Measurements from ENCODE around the gene MISP. TPM values are rescaled to one million over a fixed set of nuclear protein-coding genes. Genes with fewer than 3 reads are reported as not detected.
A peak's percentile ranks its signal among the peaks of the same experiment; 100 is the strongest.

Gene MISP
- total RNA-seq, 1 experiment from 2014 or later = 0.70 TPM

DNA sequence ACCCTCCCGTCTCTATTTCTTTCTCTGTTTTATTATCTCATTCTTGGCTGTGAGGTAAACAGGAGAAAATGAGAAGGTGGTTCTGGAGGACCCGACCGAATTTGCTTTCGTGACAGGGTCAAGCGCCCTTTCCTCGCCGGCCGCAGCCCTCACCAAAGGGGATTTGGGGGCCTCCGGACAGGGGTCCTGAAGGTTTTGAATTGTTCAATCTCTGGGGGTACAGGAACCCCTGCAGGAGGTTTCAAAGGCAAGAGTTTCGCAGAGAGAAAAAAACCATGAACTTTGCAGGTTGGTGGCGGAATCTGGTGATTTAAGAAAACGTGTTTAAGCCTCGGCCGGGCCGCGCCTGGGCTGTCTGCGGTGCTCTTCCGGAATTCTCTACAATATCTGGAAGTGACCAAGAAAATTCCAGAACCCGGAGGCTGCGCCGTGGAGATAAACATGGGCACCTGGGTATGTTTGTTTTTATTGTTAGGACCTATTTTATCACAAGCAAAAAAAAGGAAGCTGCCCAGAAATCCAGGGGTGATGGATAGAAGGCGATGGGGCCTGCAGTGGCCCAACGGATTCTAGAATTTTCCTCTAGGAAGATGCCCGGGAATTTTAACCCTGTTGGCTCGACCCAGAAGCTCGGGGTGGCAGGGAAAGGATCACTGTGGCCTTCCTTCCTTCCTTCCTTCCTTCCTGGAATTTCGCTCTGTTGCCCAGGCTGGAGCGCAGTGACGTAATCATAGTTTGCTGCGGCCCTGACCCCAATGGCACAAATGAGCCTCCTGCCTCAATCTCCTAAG is 32.2 kb downstream of the MISP start:
- H3K4me3 Mint-ChIP-seq = peak overlapping the region; percentile 55
- DNase-seq (ENCODE audit: low spot score) = no peak
- H3K27me3 Mint-ChIP-seq (ENCODE audit: low read depth) = no peaks in the 10 kb centered on the region
- H3K36me3 Mint-ChIP-seq = no peaks in the 10 kb centered on the region
- no peaks in the 10 kb centered on the region for H3K9me3 Mint-ChIP-seq
- ChIA-PET CTCF (interaction anchor here (0.6 to 1.8 kb wide), 5 partner anchors 10 to 104 kb away, joined by 3 to 9 read pairs (median 4); no protein-coding TSS in a partner anchor), POLR2A (interaction anchor here (0.6 to 1.4 kb wide), 3 partner anchors 14 to 56 kb away, joined by 3 to 5 read pairs (median 4); partner anchors contain the start of gene PTBP1)
- peaks cover 24% of the 10 kb centered on the region for H3K4me1 Mint-ChIP-seq
- no peak; the same call in 1 of the 2 replicates for ATAC-seq
- peak overlapping the region; percentile 96 for H3K27ac Mint-ChIP-seq
- TF ChIP-seq CREM (CRISPR knock-in tag; IDR thresholded peaks at IDR 0.05) = no peak
- no peak for TF ChIP-seq SMAD3 (CRISPR knock-in tag; IDR thresholded peaks at IDR 0.05; ENCODE audit: borderline replicate concordance)
- TF ChIP-seq, protein P1, sequence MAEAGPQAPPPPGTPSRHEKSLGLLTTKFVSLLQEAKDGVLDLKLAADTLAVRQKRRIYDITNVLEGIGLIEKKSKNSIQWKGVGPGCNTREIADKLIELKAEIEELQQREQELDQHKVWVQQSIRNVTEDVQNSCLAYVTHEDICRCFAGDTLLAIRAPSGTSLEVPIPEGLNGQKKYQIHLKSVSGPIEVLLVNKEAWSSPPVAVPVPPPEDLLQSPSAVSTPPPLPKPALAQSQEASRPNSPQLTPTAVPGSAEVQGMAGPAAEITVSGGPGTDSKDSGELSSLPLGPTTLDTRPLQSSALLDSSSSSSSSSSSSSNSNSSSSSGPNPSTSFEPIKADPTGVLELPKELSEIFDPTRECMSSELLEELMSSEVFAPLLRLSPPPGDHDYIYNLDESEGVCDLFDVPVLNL (CRISPR knock-in tag; IDR thresholded peaks at IDR 0.05; ENCODE audit: borderline replicate concordance, low read depth) = no peak
- TF ChIP-seq, protein P2, sequence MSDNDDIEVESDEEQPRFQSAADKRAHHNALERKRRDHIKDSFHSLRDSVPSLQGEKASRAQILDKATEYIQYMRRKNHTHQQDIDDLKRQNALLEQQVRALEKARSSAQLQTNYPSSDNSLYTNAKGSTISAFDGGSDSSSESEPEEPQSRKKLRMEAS (CRISPR knock-in tag; IDR thresholded peaks at IDR 0.05) = no peak
- no peak for TF ChIP-seq ATF1 (CRISPR knock-in tag; IDR thresholded peaks at IDR 0.05)
- TF ChIP-seq, protein P3, sequence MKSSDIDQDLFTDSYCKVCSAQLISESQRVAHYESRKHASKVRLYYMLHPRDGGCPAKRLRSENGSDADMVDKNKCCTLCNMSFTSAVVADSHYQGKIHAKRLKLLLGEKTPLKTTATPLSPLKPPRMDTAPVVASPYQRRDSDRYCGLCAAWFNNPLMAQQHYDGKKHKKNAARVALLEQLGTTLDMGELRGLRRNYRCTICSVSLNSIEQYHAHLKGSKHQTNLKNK (CRISPR knock-in tag; IDR thresholded peaks at IDR 0.05) = no peak
- no peak for TF ChIP-seq FOXJ3 (CRISPR knock-in tag; IDR thresholded peaks at IDR 0.05; ENCODE audit: borderline replicate concordance)
- no peak for TF ChIP-seq NFE2L1 (CRISPR knock-in tag; IDR thresholded peaks at IDR 0.05)
- TF ChIP-seq, protein P4, sequence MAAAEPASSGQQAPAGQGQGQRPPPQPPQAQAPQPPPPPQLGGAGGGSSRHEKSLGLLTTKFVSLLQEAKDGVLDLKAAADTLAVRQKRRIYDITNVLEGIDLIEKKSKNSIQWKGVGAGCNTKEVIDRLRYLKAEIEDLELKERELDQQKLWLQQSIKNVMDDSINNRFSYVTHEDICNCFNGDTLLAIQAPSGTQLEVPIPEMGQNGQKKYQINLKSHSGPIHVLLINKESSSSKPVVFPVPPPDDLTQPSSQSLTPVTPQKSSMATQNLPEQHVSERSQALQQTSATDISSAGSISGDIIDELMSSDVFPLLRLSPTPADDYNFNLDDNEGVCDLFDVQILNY (CRISPR knock-in tag; IDR thresholded peaks at IDR 0.05) = no peak
- TF ChIP-seq, protein P5, sequence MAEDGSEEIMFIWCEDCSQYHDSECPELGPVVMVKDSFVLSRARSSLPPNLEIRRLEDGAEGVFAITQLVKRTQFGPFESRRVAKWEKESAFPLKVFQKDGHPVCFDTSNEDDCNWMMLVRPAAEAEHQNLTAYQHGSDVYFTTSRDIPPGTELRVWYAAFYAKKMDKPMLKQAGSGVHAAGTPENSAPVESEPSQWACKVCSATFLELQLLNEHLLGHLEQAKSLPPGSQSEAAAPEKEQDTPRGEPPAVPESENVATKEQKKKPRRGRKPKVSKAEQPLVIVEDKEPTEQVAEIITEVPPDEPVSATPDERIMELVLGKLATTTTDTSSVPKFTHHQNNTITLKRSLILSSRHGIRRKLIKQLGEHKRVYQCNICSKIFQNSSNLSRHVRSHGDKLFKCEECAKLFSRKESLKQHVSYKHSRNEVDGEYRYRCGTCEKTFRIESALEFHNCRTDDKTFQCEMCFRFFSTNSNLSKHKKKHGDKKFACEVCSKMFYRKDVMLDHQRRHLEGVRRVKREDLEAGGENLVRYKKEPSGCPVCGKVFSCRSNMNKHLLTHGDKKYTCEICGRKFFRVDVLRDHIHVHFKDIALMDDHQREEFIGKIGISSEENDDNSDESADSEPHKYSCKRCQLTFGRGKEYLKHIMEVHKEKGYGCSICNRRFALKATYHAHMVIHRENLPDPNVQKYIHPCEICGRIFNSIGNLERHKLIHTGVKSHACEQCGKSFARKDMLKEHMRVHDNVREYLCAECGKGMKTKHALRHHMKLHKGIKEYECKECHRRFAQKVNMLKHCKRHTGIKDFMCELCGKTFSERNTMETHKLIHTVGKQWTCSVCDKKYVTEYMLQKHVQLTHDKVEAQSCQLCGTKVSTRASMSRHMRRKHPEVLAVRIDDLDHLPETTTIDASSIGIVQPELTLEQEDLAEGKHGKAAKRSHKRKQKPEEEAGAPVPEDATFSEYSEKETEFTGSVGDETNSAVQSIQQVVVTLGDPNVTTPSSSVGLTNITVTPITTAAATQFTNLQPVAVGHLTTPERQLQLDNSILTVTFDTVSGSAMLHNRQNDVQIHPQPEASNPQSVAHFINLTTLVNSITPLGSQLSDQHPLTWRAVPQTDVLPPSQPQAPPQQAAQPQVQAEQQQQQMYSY (CRISPR knock-in tag; IDR thresholded peaks at IDR 0.05) = no peak
- no peak for TF ChIP-seq MXD4 (CRISPR knock-in tag; IDR thresholded peaks at IDR 0.05; ENCODE audit: borderline replicate concordance)
- TF ChIP-seq, protein P6, sequence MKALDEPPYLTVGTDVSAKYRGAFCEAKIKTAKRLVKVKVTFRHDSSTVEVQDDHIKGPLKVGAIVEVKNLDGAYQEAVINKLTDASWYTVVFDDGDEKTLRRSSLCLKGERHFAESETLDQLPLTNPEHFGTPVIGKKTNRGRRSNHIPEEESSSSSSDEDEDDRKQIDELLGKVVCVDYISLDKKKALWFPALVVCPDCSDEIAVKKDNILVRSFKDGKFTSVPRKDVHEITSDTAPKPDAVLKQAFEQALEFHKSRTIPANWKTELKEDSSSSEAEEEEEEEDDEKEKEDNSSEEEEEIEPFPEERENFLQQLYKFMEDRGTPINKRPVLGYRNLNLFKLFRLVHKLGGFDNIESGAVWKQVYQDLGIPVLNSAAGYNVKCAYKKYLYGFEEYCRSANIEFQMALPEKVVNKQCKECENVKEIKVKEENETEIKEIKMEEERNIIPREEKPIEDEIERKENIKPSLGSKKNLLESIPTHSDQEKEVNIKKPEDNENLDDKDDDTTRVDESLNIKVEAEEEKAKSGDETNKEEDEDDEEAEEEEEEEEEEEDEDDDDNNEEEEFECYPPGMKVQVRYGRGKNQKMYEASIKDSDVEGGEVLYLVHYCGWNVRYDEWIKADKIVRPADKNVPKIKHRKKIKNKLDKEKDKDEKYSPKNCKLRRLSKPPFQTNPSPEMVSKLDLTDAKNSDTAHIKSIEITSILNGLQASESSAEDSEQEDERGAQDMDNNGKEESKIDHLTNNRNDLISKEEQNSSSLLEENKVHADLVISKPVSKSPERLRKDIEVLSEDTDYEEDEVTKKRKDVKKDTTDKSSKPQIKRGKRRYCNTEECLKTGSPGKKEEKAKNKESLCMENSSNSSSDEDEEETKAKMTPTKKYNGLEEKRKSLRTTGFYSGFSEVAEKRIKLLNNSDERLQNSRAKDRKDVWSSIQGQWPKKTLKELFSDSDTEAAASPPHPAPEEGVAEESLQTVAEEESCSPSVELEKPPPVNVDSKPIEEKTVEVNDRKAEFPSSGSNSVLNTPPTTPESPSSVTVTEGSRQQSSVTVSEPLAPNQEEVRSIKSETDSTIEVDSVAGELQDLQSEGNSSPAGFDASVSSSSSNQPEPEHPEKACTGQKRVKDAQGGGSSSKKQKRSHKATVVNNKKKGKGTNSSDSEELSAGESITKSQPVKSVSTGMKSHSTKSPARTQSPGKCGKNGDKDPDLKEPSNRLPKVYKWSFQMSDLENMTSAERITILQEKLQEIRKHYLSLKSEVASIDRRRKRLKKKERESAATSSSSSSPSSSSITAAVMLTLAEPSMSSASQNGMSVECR (CRISPR knock-in tag; IDR thresholded peaks at IDR 0.05; ENCODE audit: borderline replicate concordance) = no peak
- TF ChIP-seq, protein P7, sequence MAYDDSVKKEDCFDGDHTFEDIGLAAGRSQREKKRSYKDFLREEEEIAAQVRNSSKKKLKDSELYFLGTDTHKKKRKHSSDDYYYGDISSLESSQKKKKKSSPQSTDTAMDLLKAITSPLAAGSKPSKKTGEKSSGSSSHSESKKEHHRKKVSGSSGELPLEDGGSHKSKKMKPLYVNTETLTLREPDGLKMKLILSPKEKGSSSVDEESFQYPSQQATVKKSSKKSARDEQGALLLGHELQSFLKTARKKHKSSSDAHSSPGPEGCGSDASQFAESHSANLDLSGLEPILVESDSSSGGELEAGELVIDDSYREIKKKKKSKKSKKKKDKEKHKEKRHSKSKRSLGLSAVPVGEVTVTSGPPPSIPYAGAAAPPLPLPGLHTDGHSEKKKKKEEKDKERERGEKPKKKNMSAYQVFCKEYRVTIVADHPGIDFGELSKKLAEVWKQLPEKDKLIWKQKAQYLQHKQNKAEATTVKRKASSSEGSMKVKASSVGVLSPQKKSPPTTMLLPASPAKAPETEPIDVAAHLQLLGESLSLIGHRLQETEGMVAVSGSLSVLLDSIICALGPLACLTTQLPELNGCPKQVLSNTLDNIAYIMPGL (CRISPR knock-in tag; IDR thresholded peaks at IDR 0.05) = no peak
- TF ChIP-seq FOXK1 (CRISPR knock-in tag; IDR thresholded peaks at IDR 0.05) = no peak
- TF ChIP-seq, protein P8, sequence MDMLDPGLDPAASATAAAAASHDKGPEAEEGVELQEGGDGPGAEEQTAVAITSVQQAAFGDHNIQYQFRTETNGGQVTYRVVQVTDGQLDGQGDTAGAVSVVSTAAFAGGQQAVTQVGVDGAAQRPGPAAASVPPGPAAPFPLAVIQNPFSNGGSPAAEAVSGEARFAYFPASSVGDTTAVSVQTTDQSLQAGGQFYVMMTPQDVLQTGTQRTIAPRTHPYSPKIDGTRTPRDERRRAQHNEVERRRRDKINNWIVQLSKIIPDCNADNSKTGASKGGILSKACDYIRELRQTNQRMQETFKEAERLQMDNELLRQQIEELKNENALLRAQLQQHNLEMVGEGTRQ (CRISPR knock-in tag; IDR thresholded peaks at IDR 0.05) = no peak
- TF ChIP-seq, protein P9, sequence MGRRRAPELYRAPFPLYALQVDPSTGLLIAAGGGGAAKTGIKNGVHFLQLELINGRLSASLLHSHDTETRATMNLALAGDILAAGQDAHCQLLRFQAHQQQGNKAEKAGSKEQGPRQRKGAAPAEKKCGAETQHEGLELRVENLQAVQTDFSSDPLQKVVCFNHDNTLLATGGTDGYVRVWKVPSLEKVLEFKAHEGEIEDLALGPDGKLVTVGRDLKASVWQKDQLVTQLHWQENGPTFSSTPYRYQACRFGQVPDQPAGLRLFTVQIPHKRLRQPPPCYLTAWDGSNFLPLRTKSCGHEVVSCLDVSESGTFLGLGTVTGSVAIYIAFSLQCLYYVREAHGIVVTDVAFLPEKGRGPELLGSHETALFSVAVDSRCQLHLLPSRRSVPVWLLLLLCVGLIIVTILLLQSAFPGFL (CRISPR knock-in tag; IDR thresholded peaks at IDR 0.05; ENCODE audit: borderline replicate concordance) = no peak
- TF ChIP-seq TEAD1 (CRISPR knock-in tag; IDR thresholded peaks at IDR 0.05) = no peak
- no peak for TF ChIP-seq PRRX2 (CRISPR knock-in tag; IDR thresholded peaks at IDR 0.05)
- TF ChIP-seq ZNF138 (CRISPR knock-in tag; conservative IDR thresholded peaks at IDR 0.05) = no peak
